Activated naive CD4-positive, alpha-beta T cell treated with anti-CD3 and anti-CD28 coated beads, Interleukin-2, amount 10 ng/mL, durations not matched to agents 7 days and 5 days (primary cell): ENCODE measurements around the gene EIF4ENIF1.
"Not testable (repeated sequence)": the region's sequence is repeated elsewhere in the genome, so short reads cannot be mapped to it uniquely, and the experiment has no call there.

Source experiments
- CTCF ChIA-PET: fragments of 350-600 bp; sonication (Branson Sonifier 250); formaldehyde crosslinking; loops from one replicate; lab custom pipeline; 2021; ENCODE audit warnings: antibody characterized with exemption; lab: Charles Lee
- DNase-seq: peaks from one replicate; pipeline ENCODE4 v3.0.0-alpha.2; 2020
- H3K27ac Mint-ChIP-seq: one replicate; pipeline ENCODE4 v1.8.0; 2021; ENCODE audit warnings: mild to moderate bottlenecking, moderate library complexity, mixed read lengths
- H3K27me3 Mint-ChIP-seq: one replicate; pipeline ENCODE4 v1.8.0; 2021; ENCODE audit warnings: mild to moderate bottlenecking, mixed read lengths
- H3K36me3 Mint-ChIP-seq: one replicate; pipeline ENCODE4 v1.8.0; 2021; ENCODE audit warnings: mixed read lengths
- H3K4me1 Mint-ChIP-seq: one replicate; pipeline ENCODE4 v1.8.0; 2021; ENCODE audit warnings: mixed read lengths
- H3K4me3 Mint-ChIP-seq: one replicate; pipeline ENCODE4 v1.8.0; 2021; ENCODE audit warnings: mild to moderate bottlenecking, moderate library complexity, mixed read lengths
- H3K9me3 Mint-ChIP-seq: one replicate; pipeline ENCODE4 v1.8.0; 2021; ENCODE audit warnings: mixed read lengths

The EIF4ENIF1 gene

DNA sequence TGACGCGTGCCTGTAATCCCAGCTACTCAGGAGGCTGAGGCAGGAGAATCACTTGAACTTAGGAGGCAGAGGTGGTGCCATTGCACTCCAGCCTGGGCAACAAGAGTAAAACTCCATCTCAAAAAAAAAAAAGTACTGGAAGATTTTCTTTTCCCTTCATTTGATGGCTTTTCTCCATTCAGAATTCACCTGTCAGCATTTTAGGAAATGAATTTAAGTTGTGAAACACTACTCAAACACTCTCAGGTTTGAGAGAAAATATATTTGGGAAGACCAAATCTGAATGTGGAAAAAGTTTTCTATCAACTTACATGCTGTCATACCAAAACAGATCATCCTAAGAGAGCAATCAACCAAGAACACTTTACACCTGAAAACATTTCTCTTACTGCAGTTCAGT, 2.7 kb downstream of the EIF4ENIF1 start:
- DNase-seq: no peak
- H3K4me1 Mint-ChIP-seq: peaks cover 57% of the 10 kb centered on the region
- H3K27me3 Mint-ChIP-seq: no peaks in the 10 kb centered on the region
- no peak overlapping the region for H3K4me3 Mint-ChIP-seq
- H3K9me3 Mint-ChIP-seq: no peaks in the 10 kb centered on the region
- peaks cover 37% of the 10 kb centered on the region for H3K36me3 Mint-ChIP-seq
- H3K27ac Mint-ChIP-seq: no peak overlapping the region
- CTCF ChIA-PET: no interaction called here

DNA sequence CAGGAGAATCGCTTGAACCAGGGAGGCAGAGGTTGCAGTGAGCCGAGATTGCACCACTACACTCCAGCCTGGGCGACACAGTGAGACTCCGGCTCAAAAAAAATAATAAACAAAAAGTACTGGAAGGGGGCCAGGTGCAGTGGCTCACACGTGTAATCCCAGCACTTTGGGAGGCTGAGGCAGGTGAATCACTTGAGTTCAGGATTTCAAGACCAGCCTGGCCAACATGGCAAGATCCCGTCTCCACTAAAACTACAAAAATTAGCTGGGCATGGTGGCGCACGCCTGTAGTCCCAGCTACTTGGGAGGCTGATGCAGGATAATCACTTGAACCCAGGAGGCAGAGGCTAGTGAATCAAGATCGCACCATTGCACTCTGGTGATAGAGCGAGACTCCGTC, 3.3 kb downstream of the EIF4ENIF1 start:
- H3K4me3 Mint-ChIP-seq, CTCF ChIA-PET, H3K27ac Mint-ChIP-seq, DNase-seq, H3K9me3 Mint-ChIP-seq, H3K27me3 Mint-ChIP-seq: not testable (repeated sequence)
- peaks cover 41% of the 10 kb centered on the region for H3K36me3 Mint-ChIP-seq
- H3K4me1 Mint-ChIP-seq: peaks cover 53% of the 10 kb centered on the region

DNA sequence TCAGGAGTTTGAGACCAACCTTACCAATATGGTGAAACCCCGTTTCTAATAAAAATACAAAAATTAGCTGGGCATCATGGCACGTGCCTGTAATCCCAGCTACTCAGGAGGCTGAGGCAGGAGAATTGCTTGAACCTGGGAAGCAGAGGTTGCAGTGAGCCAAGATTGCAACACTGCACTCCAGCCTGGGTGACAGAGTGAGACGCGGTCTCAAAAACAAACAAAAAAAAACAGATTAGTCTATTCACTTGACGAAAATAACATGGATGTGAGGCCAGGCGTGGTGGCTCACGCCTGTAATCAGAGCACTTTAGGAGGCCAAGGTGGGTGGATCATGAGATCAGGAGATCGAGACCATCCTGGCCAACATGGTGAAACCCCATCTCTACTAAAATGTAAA, 7.2 kb downstream of the EIF4ENIF1 start:
- peaks cover 50% of the 10 kb centered on the region for H3K36me3 Mint-ChIP-seq
- H3K27ac Mint-ChIP-seq, DNase-seq, H3K4me3 Mint-ChIP-seq, H3K9me3 Mint-ChIP-seq, CTCF ChIA-PET, H3K27me3 Mint-ChIP-seq: not testable (repeated sequence)
- H3K4me1 Mint-ChIP-seq: peaks cover 33% of the 10 kb centered on the region

DNA sequence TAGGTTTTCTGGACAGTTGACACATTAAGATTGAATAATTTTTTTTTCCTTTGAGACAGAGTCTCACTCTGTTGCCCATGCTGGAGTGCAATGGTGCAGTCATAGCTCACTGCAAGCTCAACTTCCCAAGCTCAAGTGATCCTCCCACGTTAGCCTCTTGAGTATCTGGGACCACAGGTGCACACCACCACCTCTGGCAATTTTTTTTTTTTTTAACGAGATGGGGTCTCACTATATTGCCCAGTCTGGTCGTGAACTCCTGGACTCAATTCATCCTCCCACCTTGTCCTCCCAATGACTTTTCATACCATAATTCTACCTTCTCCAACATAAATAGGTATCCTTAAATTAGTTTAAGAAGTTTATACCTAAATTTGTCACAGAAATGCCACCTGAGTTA, 8.5 kb downstream of the EIF4ENIF1 start:
- Mint-ChIP-seq H3K27me3 (no peaks in the 10 kb centered on the region), H3K36me3 (peaks cover 48% of the 10 kb centered on the region), H3K27ac (no peak overlapping the region), H3K4me1 (peaks cover 29% of the 10 kb centered on the region), H3K4me3 (no peak overlapping the region), H3K9me3 (no peaks in the 10 kb centered on the region)
- CTCF ChIA-PET: interaction anchor here (0.6 kb wide), 1 partner anchor 141 kb away, joined by 3 read pairs; no protein-coding TSS in a partner anchor
- no peak for DNase-seq

DNA sequence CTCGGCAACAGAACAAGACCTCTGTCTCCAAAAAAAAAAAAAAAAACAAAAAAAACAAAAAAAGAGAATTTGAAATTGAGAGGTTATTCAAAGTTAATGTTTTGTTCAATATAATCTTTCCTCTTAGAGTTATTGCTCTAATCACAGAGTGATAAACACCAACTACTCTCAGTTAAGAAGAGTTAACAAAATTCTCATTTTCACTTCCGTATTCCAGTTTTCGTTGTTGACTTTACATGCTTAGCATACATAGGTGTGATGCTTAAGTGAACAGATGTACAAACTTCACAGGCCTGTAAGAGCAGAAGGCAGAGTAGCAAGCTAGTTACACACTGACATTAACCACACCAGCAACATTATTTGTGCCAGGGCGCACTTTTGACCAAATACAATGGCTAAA, 12.3 kb downstream of the EIF4ENIF1 start:
- peaks cover 13% of the 10 kb centered on the region for H3K4me1 Mint-ChIP-seq
- H3K27me3 Mint-ChIP-seq: no peaks in the 10 kb centered on the region
- DNase-seq: no peak
- no peak overlapping the region for H3K4me3 Mint-ChIP-seq
- CTCF ChIA-PET: no interaction called here
- no peak overlapping the region for H3K27ac Mint-ChIP-seq
- H3K9me3 Mint-ChIP-seq: no peaks in the 10 kb centered on the region
- H3K36me3 Mint-ChIP-seq: peaks cover 35% of the 10 kb centered on the region

DNA sequence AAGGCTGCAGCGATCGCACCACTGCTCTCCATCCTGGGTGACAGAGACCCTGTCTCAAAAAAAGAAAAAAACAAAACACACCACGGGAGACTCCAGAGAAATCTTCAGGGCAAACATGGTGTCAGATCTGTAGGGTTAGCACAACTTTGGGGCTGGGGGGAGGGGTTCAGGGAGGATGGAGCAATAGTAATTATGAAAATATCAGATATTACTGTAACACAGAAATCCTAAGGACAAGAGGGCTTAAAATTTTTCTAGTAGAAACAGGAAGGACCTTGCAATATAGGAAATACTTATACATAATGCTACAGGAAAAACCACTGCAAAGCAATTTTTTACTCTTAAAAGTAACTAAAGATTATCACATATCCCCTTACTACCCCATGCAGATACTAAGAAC, 13.8 kb downstream of the EIF4ENIF1 start:
- no peaks in the 10 kb centered on the region for H3K9me3 Mint-ChIP-seq
- peaks cover 13% of the 10 kb centered on the region for H3K4me1 Mint-ChIP-seq
- H3K27ac Mint-ChIP-seq: no peak overlapping the region
- H3K4me3 Mint-ChIP-seq: no peak overlapping the region
- no peak for DNase-seq
- CTCF ChIA-PET: no interaction called here
- no peaks in the 10 kb centered on the region for H3K27me3 Mint-ChIP-seq
- H3K36me3 Mint-ChIP-seq: peaks cover 31% of the 10 kb centered on the region

DNA sequence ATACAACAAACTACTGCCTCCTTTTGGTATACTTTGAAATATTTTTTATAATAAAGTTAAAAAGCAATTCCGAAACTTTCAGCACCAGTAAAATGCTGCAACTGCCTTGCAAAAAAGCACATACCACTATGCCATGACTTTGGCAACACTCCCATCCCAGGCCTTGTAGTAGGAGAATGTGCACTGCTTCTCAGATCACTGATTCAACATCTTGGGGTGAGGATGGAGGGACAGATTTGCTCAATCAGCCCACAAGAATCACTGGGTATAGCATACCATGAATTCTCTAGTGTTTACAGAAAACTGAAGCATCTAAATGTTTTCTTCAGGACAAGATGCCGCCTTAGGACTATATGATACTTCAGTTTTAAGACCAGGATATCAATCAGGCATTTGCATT, 14.9 kb downstream of the EIF4ENIF1 start:
- no peak overlapping the region for H3K4me3 Mint-ChIP-seq
- no peaks in the 10 kb centered on the region for H3K9me3 Mint-ChIP-seq
- no peaks in the 10 kb centered on the region for H3K27me3 Mint-ChIP-seq
- no peak for DNase-seq
- H3K36me3 Mint-ChIP-seq: peaks cover 25% of the 10 kb centered on the region
- H3K4me1 Mint-ChIP-seq: peaks cover 13% of the 10 kb centered on the region
- CTCF ChIA-PET: no interaction called here
- no peak overlapping the region for H3K27ac Mint-ChIP-seq

DNA sequence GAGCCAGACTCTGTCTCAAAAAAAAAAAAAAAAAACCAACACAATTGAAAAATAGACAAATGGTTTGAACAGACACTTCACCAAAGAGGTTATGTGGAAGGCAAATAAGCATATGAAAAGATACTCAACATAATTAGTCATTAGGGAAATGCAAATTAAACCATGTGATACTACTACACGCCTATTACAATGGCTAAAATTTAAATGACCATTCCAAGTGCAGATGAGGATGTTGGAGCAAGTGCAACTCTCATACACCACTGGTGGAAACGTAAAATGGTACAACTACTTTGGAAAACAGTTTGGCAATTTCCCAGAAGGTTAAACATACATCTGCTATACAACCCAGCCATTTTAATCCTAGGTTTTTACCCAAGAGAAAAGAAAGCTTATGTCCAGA, 24.3 kb downstream of the EIF4ENIF1 start:
- Mint-ChIP-seq H3K4me3 (no peak overlapping the region), H3K4me1 (no peaks in the 10 kb centered on the region), H3K27me3 (no peaks in the 10 kb centered on the region), H3K36me3 (peaks cover 46% of the 10 kb centered on the region), H3K27ac (no peak overlapping the region), H3K9me3 (no peaks in the 10 kb centered on the region)
- DNase-seq: no peak
- CTCF ChIA-PET: no interaction called here

DNA sequence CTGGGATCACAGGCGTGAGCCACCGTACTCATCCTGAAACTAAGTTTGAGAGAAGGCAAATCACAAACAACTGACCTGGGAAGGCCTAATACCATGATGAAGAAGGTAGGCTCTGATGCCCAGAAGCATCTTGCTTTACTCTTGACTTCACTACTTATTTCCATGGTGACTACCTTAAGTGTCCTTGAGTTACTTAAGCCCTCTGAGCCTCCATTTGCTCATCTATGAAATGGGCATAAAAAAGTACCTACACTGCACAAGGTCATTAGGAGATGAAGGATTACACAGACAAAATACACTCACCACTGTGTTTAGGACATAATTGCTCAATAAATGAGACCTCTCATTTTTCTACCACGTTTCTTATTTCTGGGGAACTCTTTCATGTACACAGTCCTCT, 27.9 kb downstream of the EIF4ENIF1 start:
- DNase-seq: no peak
- no peak overlapping the region for H3K27ac Mint-ChIP-seq
- no peaks in the 10 kb centered on the region for H3K4me1 Mint-ChIP-seq
- CTCF ChIA-PET: no interaction called here
- no peaks in the 10 kb centered on the region for H3K9me3 Mint-ChIP-seq
- peaks cover 41% of the 10 kb centered on the region for H3K36me3 Mint-ChIP-seq
- no peaks in the 10 kb centered on the region for H3K27me3 Mint-ChIP-seq
- H3K4me3 Mint-ChIP-seq: no peak overlapping the region

DNA sequence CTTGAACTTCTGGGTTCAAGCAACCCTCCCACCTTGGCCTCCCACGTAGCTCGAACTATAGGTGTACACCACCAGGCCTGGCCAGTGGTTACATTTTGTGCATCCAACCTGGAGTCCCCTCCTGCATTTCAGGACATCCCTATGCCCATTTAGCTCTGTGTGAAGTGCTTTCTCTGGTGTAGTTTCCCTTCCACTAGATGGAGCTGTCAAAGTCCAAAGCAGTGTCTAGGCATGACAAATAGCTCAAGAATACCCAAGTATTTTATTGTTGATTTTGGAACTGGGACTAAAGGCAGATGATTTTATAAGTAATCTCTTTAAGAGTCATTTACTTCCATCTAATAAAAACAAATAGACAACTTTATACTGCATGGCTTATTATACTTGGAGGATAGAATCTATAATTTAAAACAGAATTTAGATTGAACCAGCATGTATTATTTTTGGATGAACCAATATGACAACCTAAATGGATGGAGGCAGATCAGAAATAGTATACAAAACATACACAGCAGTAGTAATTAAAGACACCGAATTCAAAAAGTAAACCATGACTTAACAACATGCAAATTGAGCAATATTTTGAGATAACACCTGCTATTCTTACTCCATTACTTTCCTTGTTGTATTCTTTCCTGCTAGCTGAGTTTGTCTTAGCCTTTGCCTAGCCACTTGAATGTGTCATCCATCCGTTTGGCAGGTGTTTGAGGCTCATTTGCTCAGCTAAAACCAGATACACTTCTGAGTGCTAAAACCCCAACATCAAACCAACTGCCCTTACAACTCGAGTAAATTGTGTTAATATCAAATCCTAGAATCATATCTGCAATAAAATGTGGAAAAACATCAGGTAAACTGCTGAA, 37.7 kb downstream of the EIF4ENIF1 start:
- CTCF ChIA-PET: interaction anchor here (0.7 to 2.3 kb wide), 17 partner anchors 9 to 518 kb away, joined by 3 to 20 read pairs (median 4); partner anchors contain the start of gene EIF4ENIF1
- Mint-ChIP-seq H3K27ac (peak overlapping the region; percentile 16), H3K4me1 (no peaks in the 10 kb centered on the region), H3K36me3 (peaks cover 22% of the 10 kb centered on the region), H3K4me3 (no peak overlapping the region), H3K9me3 (no peaks in the 10 kb centered on the region), H3K27me3 (no peaks in the 10 kb centered on the region)
- DNase-seq: no peak

DNA sequence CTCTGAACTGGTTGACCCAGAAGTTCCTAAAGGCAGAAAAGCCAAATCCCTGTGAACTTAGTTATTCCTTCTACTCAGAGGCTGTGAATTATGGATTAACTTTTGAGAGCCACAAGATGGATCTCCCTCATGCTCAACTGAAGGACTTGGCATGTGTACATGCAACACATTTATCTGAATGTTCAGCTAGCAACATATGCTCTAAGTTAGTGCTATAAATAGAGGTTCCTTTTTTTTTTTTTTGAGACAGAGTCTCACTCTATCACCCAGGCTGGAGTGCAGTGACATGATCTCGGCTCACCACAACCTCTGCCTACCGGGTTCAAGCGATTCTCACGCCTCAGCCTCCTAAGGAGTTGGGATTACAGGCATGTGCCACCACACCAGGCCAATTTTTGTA, 40.1 kb downstream of the EIF4ENIF1 start:
- CTCF ChIA-PET: no interaction called here
- Mint-ChIP-seq H3K27me3 (no peaks in the 10 kb centered on the region), H3K9me3 (no peaks in the 10 kb centered on the region), H3K27ac (no peak overlapping the region), H3K4me1 (no peaks in the 10 kb centered on the region), H3K36me3 (peaks cover 33% of the 10 kb centered on the region), H3K4me3 (no peak overlapping the region)
- no peak for DNase-seq

DNA sequence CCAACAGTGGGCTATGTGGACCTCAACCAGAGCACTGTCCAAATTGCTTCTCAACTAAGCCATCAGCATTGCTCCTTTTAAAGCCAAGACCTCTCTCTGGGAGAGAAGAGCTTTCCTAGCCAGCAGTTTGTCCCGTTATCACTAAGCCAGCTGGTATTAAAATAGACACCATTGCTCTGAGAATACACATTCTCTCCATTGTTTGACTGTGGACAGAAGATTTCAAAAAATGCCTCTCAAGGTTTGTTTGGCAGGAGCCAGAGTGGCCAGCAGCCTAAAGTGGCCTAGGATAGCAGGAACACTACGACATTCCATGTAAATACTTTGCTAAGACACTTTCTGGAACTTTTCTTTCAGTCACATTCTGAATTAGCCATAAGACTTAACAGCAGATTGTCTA, 41.3 kb downstream of the EIF4ENIF1 start:
- no peaks in the 10 kb centered on the region for H3K9me3 Mint-ChIP-seq
- CTCF ChIA-PET: no interaction called here
- no peak overlapping the region for H3K4me3 Mint-ChIP-seq
- no peaks in the 10 kb centered on the region for H3K4me1 Mint-ChIP-seq
- DNase-seq: no peak
- no peak overlapping the region for H3K27ac Mint-ChIP-seq
- peaks cover 35% of the 10 kb centered on the region for H3K36me3 Mint-ChIP-seq
- H3K27me3 Mint-ChIP-seq: no peaks in the 10 kb centered on the region

DNA sequence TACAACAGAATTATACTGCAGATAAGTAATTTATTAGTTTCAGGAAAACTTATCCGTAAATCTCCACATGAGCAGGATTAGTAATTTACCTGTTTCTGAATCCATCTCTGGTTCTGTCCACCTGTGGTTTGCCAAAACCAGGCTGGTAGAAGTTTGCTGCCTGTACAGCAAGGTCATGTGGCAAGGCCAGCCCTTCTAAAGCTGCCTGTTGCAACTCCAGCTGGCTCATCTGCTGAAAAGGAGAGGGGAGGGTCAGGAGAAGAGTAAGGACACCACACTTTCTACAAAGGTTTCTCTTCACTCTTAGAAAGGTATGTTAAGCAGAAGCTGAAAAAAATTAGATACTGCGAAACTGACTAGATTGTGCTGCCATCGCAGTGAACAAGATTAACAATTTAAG, 42.3 kb downstream of the EIF4ENIF1 start:
- Mint-ChIP-seq H3K36me3 (peaks cover 43% of the 10 kb centered on the region), H3K4me3 (no peak overlapping the region), H3K27ac (peak overlapping the region; percentile 42), H3K9me3 (no peaks in the 10 kb centered on the region), H3K27me3 (no peaks in the 10 kb centered on the region), H3K4me1 (no peaks in the 10 kb centered on the region)
- CTCF ChIA-PET: no interaction called here
- no peak for DNase-seq

DNA sequence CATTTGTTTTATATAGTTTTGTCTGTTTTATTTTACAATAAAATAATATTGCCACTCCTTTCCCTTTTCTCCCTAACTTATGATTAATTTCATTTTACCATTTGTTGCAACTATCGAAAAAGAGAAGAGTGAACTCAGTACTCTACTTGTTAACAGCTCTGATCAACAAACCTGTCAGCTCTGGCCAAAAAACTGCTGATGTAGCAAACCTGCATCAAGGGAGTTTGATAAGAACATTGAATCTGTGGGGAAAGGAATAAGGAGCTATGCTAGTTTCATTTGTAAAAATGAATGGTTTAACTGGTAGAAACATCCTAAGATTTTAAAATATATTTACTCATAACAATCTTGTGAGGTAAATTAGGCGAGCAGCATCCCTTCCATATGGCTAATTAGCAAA, 42.9 kb downstream of the EIF4ENIF1 start:
- CTCF ChIA-PET: no interaction called here
- Mint-ChIP-seq H3K27me3 (no peaks in the 10 kb centered on the region), H3K36me3 (peaks cover 49% of the 10 kb centered on the region), H3K27ac (no peak overlapping the region), H3K4me3 (no peak overlapping the region), H3K9me3 (no peaks in the 10 kb centered on the region), H3K4me1 (no peaks in the 10 kb centered on the region)
- DNase-seq: no peak

DNA sequence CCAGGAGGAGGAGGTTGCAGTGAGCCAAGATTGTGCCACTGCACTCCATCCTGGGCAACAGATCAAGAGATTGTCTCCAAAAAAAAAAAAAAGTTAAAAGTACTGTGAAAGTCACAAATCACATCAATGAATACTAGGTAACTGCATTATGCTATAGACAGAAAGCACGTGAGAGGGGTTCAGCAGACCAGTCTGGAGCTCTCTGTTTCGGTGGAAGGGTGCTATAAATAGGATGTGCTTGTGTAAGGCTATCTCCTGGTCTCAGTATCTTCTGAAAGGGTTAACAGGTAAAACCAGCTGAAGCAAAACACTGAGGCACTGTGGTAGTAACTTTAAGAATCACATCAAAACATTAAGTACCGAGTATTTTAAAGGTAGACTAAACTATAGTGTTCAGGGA, 43.4 kb downstream of the EIF4ENIF1 start:
- Mint-ChIP-seq H3K27ac (no peak overlapping the region), H3K4me1 (no peaks in the 10 kb centered on the region), H3K4me3 (no peak overlapping the region), H3K36me3 (peaks cover 51% of the 10 kb centered on the region), H3K27me3 (no peaks in the 10 kb centered on the region), H3K9me3 (no peaks in the 10 kb centered on the region)
- DNase-seq: no peak
- CTCF ChIA-PET: no interaction called here
